C4-2B (cell line): ENCODE results near the gene ZNF774.

Source experiments
- ZFX ChIP-seq: fragments of 450-650 bp; IDR thresholded peaks from 2 replicates; pipeline ENCODE4 v1.6.1; 2017
- TF ChIP-seq, protein P1 (sequence below): fragments of 450-650 bp; conservative IDR thresholded peaks from 2 replicates; pipeline ENCODE4 v1.5.1; 2017; ENCODE audit warnings: mild to moderate bottlenecking

GRCh38 chr15:90360746-90361145, 8.7 kb downstream of the ZNF774 start:
- TF ChIP-seq, protein P1, sequence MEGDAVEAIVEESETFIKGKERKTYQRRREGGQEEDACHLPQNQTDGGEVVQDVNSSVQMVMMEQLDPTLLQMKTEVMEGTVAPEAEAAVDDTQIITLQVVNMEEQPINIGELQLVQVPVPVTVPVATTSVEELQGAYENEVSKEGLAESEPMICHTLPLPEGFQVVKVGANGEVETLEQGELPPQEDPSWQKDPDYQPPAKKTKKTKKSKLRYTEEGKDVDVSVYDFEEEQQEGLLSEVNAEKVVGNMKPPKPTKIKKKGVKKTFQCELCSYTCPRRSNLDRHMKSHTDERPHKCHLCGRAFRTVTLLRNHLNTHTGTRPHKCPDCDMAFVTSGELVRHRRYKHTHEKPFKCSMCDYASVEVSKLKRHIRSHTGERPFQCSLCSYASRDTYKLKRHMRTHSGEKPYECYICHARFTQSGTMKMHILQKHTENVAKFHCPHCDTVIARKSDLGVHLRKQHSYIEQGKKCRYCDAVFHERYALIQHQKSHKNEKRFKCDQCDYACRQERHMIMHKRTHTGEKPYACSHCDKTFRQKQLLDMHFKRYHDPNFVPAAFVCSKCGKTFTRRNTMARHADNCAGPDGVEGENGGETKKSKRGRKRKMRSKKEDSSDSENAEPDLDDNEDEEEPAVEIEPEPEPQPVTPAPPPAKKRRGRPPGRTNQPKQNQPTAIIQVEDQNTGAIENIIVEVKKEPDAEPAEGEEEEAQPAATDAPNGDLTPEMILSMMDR, result no peak
- TF ChIP-seq ZFX, result no peak
